ENCODE measurements around the gene SLC25A24.

DNA sequence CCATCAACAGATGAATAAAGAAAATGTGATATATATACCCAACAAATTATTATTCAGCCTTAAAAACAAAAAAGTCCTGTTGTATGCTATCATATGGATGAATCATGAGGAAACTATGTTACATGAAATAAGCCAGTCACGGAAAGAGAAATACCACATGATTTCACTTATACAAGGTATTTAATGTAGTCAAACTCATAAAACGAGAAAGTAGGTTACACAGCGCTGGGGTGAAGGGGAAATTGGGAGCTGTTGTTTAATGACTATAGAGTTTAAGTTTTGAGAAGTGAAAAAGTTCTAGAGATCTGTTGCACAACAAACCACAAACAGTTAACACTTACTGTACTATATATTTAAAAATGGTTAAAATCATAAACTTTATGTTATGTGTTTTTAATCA, 58.5 kb downstream of the SLC25A24 start:
- TF ChIP-seq ARNT (IDR thresholded peaks at IDR 0.05), result no peak
- TF ChIP-seq ELF4 (IDR thresholded peaks at IDR 0.05), result no peak
- TF ChIP-seq SP1 (IDR thresholded peaks at IDR 0.05), result no peak
- no peak for TF ChIP-seq FOXA1 (IDR thresholded peaks at IDR 0.05)
- TF ChIP-seq HDGF (IDR thresholded peaks at IDR 0.05; ENCODE audit: borderline replicate concordance), result no peak
- TF ChIP-seq, protein P1, sequence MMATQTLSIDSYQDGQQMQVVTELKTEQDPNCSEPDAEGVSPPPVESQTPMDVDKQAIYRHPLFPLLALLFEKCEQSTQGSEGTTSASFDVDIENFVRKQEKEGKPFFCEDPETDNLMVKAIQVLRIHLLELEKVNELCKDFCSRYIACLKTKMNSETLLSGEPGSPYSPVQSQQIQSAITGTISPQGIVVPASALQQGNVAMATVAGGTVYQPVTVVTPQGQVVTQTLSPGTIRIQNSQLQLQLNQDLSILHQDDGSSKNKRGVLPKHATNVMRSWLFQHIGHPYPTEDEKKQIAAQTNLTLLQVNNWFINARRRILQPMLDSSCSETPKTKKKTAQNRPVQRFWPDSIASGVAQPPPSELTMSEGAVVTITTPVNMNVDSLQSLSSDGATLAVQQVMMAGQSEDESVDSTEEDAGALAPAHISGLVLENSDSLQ (IDR thresholded peaks at IDR 0.05), result no peak
- no peak for TF ChIP-seq NFRKB (IDR thresholded peaks at IDR 0.05)
- no peak for TF ChIP-seq BHLHE40 (IDR thresholded peaks at IDR 0.05; ENCODE audit: borderline replicate concordance)
- no peak for TF ChIP-seq L3MBTL2 (conservative IDR thresholded peaks at IDR 0.05)
- TF ChIP-seq TARDBP (IDR thresholded peaks at IDR 0.05), result no peak
- no peak for TF ChIP-seq FOXM1 (IDR thresholded peaks at IDR 0.05; ENCODE audit: borderline replicate concordance)
- no peak for TF ChIP-seq FOXK2 (IDR thresholded peaks at IDR 0.05)
